ENCODE data around the gene EVI5. TPM values are rescaled to one million over a fixed set of nuclear protein-coding genes. Genes with fewer than 3 reads are reported as not detected.

EVI5 gene
- total RNA-seq, 2 donors from 2014 or later = 20.8 to 29.0 TPM

DNA sequence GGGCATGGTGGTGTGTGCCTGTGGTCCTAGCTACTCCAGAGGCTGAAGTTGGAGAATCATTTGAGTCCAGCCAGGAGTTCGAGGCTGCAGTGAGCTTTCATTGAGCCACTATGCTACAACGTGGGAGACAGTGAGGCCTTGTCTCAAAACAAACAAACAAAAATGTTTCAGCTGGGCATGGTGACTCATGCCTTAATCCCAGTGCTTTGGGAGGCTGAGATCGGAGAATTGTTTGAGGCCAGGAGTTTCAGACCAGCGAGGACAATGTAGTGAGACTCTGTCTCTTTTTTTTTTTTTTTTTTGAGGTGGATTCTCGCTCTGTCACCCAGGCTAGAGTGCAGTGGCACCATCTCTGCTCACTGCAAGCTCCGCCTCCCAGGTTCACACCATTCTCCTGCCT, 41.9 kb upstream of the EVI5 start:
- no peaks in the 10 kb centered on the region for H3K36me3 ChIP-seq (ENCODE audit: control insufficient read depth, insufficient read depth, low read length)
- TF ChIP-seq, protein P1, sequence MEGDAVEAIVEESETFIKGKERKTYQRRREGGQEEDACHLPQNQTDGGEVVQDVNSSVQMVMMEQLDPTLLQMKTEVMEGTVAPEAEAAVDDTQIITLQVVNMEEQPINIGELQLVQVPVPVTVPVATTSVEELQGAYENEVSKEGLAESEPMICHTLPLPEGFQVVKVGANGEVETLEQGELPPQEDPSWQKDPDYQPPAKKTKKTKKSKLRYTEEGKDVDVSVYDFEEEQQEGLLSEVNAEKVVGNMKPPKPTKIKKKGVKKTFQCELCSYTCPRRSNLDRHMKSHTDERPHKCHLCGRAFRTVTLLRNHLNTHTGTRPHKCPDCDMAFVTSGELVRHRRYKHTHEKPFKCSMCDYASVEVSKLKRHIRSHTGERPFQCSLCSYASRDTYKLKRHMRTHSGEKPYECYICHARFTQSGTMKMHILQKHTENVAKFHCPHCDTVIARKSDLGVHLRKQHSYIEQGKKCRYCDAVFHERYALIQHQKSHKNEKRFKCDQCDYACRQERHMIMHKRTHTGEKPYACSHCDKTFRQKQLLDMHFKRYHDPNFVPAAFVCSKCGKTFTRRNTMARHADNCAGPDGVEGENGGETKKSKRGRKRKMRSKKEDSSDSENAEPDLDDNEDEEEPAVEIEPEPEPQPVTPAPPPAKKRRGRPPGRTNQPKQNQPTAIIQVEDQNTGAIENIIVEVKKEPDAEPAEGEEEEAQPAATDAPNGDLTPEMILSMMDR (conservative IDR thresholded peaks at IDR 0.05) = no peak
- Mint-ChIP-seq H3K9me3 (no peaks in the 10 kb centered on the region), H3K27me3 (ENCODE audit: insufficient read depth) (no peaks in the 10 kb centered on the region), H3K4me1 (peaks cover 6% of the 10 kb centered on the region), H3K4me3 (no peak overlapping the region), H3K36me3 (ENCODE audit: low read depth) (no peaks in the 10 kb centered on the region), H3K27ac (no peak overlapping the region)
- H3K9me3 ChIP-seq (ENCODE audit: control insufficient read depth, low read length) = no peaks in the 10 kb centered on the region
- H3K4me1 ChIP-seq (ENCODE audit: control insufficient read depth, insufficient read depth, low read length) = no peaks in the 10 kb centered on the region
- no peak for DNase-seq
- no peak overlapping the region for H3K4me3 ChIP-seq (ENCODE audit: low read length)
- no peak overlapping the region for H3K27ac ChIP-seq (ENCODE audit: low read depth, low read length)
- H3K27me3 ChIP-seq (ENCODE audit: control insufficient read depth, insufficient read depth, low read length, poor library complexity, severe bottlenecking) = no peaks in the 10 kb centered on the region
- H3K9ac ChIP-seq (ENCODE audit: extremely low read depth, low read length, poor library complexity, severe bottlenecking) = no peak overlapping the region
- WGBS, 2 experiments (ENCODE audit: insufficient coverage in 1 of 2, insufficient read length in 1 of 2) = 85 to 93% methylated on average over 4 to 6 of the region's 6 CpGs

GRCh38 chr1:92822879-92823278, 38.0 kb upstream of the EVI5 start:
- WGBS, 2 experiments (ENCODE audit: insufficient coverage in 1 of 2, insufficient read length in 1 of 2) = 92% methylated on average over 3 of the region's 3 CpGs; no CpG with 5 or more reads in 1 of the 2 experiments
- Histone ChIP-seq H3K9ac (ENCODE audit: extremely low read depth, low read length, poor library complexity, severe bottlenecking) (no peak overlapping the region), H3K9me3 (ENCODE audit: control insufficient read depth, low read length) (no peaks in the 10 kb centered on the region), H3K27me3 (ENCODE audit: control insufficient read depth, insufficient read depth, low read length, poor library complexity, severe bottlenecking) (no peaks in the 10 kb centered on the region), H3K4me1 (ENCODE audit: control insufficient read depth, insufficient read depth, low read length) (no peaks in the 10 kb centered on the region), H3K27ac (ENCODE audit: low read depth, low read length) (no peak overlapping the region), H3K4me3 (ENCODE audit: low read length) (no peak overlapping the region), H3K36me3 (ENCODE audit: control insufficient read depth, insufficient read depth, low read length) (no peaks in the 10 kb centered on the region)
- Mint-ChIP-seq H3K4me1 (peaks cover 4% of the 10 kb centered on the region), H3K4me3 (no peak overlapping the region), H3K27me3 (ENCODE audit: insufficient read depth) (no peaks in the 10 kb centered on the region), H3K9me3 (no peaks in the 10 kb centered on the region), H3K27ac (no peak overlapping the region), H3K36me3 (ENCODE audit: low read depth) (no peaks in the 10 kb centered on the region)
- TF ChIP-seq, protein P1 (conservative IDR thresholded peaks at IDR 0.05) = no peak
- no peak for DNase-seq

DNA sequence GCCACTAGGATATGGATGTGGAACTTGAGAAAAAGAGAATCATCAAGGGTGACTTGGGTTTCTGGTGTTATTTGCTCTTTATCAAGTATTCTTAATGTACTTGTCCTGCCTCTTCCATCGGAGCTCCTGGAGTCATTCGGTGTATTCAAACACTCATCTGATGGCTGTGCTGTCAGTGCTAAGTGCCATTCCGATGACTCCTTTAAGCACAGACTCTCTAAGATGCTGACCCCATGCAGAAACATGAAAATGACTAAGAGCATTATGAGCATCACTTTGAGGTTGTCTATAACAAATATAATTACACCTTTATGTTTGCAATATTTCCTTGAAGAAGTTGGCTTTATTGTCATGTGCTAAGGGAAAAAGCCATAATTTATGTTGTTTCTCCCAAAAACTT, 35.6 kb upstream of the EVI5 start:
- Histone ChIP-seq H3K9me3 (ENCODE audit: control insufficient read depth, low read length) (no peaks in the 10 kb centered on the region), H3K27ac (ENCODE audit: low read depth, low read length) (no peak overlapping the region), H3K4me1 (ENCODE audit: control insufficient read depth, insufficient read depth, low read length) (no peaks in the 10 kb centered on the region), H3K9ac (ENCODE audit: extremely low read depth, low read length, poor library complexity, severe bottlenecking) (no peak overlapping the region), H3K4me3 (ENCODE audit: low read length) (no peak overlapping the region), H3K36me3 (ENCODE audit: control insufficient read depth, insufficient read depth, low read length) (no peaks in the 10 kb centered on the region), H3K27me3 (ENCODE audit: control insufficient read depth, insufficient read depth, low read length, poor library complexity, severe bottlenecking) (no peaks in the 10 kb centered on the region)
- TF ChIP-seq, protein P1 (conservative IDR thresholded peaks at IDR 0.05) = no peak
- no peaks in the 10 kb centered on the region for H3K27me3 Mint-ChIP-seq (ENCODE audit: insufficient read depth)
- no peak overlapping the region for H3K4me3 Mint-ChIP-seq
- H3K36me3 Mint-ChIP-seq (ENCODE audit: low read depth) = no peaks in the 10 kb centered on the region
- peaks cover 4% of the 10 kb centered on the region for H3K4me1 Mint-ChIP-seq
- H3K9me3 Mint-ChIP-seq = no peaks in the 10 kb centered on the region
- no peak overlapping the region for H3K27ac Mint-ChIP-seq
- 92 to 93% methylated on average over 3 of the region's 3 CpGs for WGBS, 2 experiments (ENCODE audit: insufficient coverage in 1 of 2, insufficient read length in 1 of 2)
- no peak for DNase-seq

Measured in endodermal cell (in vitro differentiated cells).